Measurements from ENCODE around the gene RTP5. TPM values are rescaled to one million over a fixed set of nuclear protein-coding genes. Genes with fewer than 3 reads are reported as not detected.
"Not testable (repeated sequence)": the region's sequence is repeated elsewhere in the genome, so short reads cannot be mapped to it uniquely, and the experiment has no call there.

RTP5 gene
- total and polyA plus RNA-seq, 9 donors = 0.05 to 0.06 (median 0.05) TPM; not detected in 6

GRCh38 chr2:241833756-241834526, 35.6 kb upstream of the RTP5 start:
- not testable (repeated sequence) for H3K36me3 ChIP-seq (ENCODE audit: control insufficient read depth, insufficient read depth, low read length); H3K4me3 ChIP-seq (ENCODE audit: low read length); H3K9me3 ChIP-seq (replicated peaks; ENCODE audit: control insufficient read depth, low read depth, low read length); DNase-seq; H3K27ac ChIP-seq (ENCODE audit: low read length); H3K4me1 ChIP-seq (ENCODE audit: control insufficient read depth, insufficient read depth, low read length)
- peaks cover 17% of the 10 kb centered on the region for H3K27me3 ChIP-seq (ENCODE audit: control insufficient read depth, insufficient read depth, low read length)
- 72% methylated on average over 9 of the region's 28 CpGs for WGBS (ENCODE audit: insufficient coverage)

- peaks cover 17% of the 10 kb centered on the region for H3K27me3 ChIP-seq (ENCODE audit: control insufficient read depth, insufficient read depth, low read length)
- no peaks in the 10 kb centered on the region for H3K4me1 ChIP-seq (ENCODE audit: control insufficient read depth, insufficient read depth, low read length)
- DNase-seq = no peak
- no peak overlapping the region for H3K4me3 ChIP-seq (ENCODE audit: low read length)
- no peak overlapping the region for H3K27ac ChIP-seq (ENCODE audit: low read length)
- no peaks in the 10 kb centered on the region for H3K9me3 ChIP-seq (replicated peaks; ENCODE audit: control insufficient read depth, low read depth, low read length)
- WGBS (ENCODE audit: insufficient coverage) = 65% methylated on average over 5 of the region's 10 CpGs
- H3K36me3 ChIP-seq (ENCODE audit: control insufficient read depth, insufficient read depth, low read length) = no peaks in the 10 kb centered on the region
Measured at GRCh38 chr2:241834527-241835210, 34.9 kb upstream of the RTP5 start.

GRCh38 chr2:241835611-241836010, 33.9 kb upstream of the RTP5 start:
- H3K4me1 ChIP-seq (ENCODE audit: control insufficient read depth, insufficient read depth, low read length) = no peaks in the 10 kb centered on the region
- DNase-seq = no peak
- no peaks in the 10 kb centered on the region for H3K9me3 ChIP-seq (replicated peaks; ENCODE audit: control insufficient read depth, low read depth, low read length)
- no peak overlapping the region for H3K4me3 ChIP-seq (ENCODE audit: low read length)
- H3K27ac ChIP-seq (ENCODE audit: low read length) = no peak overlapping the region
- 90% methylated on average over 4 of the region's 4 CpGs for WGBS (ENCODE audit: insufficient coverage)
- H3K27me3 ChIP-seq (ENCODE audit: control insufficient read depth, insufficient read depth, low read length) = peaks cover 17% of the 10 kb centered on the region
- no peaks in the 10 kb centered on the region for H3K36me3 ChIP-seq (ENCODE audit: control insufficient read depth, insufficient read depth, low read length)

- Histone ChIP-seq H3K9me3 (replicated peaks; ENCODE audit: control insufficient read depth, low read depth, low read length) (no peaks in the 10 kb centered on the region), H3K27ac (ENCODE audit: low read length) (no peak overlapping the region), H3K27me3 (ENCODE audit: control insufficient read depth, insufficient read depth, low read length) (peaks cover 17% of the 10 kb centered on the region), H3K4me3 (ENCODE audit: low read length) (no peak overlapping the region), H3K4me1 (ENCODE audit: control insufficient read depth, insufficient read depth, low read length) (no peaks in the 10 kb centered on the region), H3K36me3 (ENCODE audit: control insufficient read depth, insufficient read depth, low read length) (no peaks in the 10 kb centered on the region)
- no peak for DNase-seq
- WGBS (ENCODE audit: insufficient coverage) = 73% methylated on average over 1 of the region's 6 CpGs
Measured at GRCh38 chr2:241836292-241836691, 33.2 kb upstream of the RTP5 start.

- Histone ChIP-seq H3K36me3 (ENCODE audit: control insufficient read depth, insufficient read depth, low read length) (no peaks in the 10 kb centered on the region), H3K4me3 (ENCODE audit: low read length) (no peak overlapping the region), H3K27ac (ENCODE audit: low read length) (no peak overlapping the region), H3K27me3 (ENCODE audit: control insufficient read depth, insufficient read depth, low read length) (peaks cover 16% of the 10 kb centered on the region), H3K4me1 (ENCODE audit: control insufficient read depth, insufficient read depth, low read length) (no peaks in the 10 kb centered on the region), H3K9me3 (replicated peaks; ENCODE audit: control insufficient read depth, low read depth, low read length) (no peaks in the 10 kb centered on the region)
- 49% methylated on average over 4 of the region's 13 CpGs for WGBS (ENCODE audit: insufficient coverage)
- no peak for DNase-seq
Measured at GRCh38 chr2:241837197-241837965, 32.1 kb upstream of the RTP5 start.

GRCh38 chr2:241841181-241842066, 28.1 kb upstream of the RTP5 start:
- DNase-seq = no peak
- H3K36me3 ChIP-seq (ENCODE audit: control insufficient read depth, insufficient read depth, low read length) = no peaks in the 10 kb centered on the region
- no peaks in the 10 kb centered on the region for H3K9me3 ChIP-seq (replicated peaks; ENCODE audit: control insufficient read depth, low read depth, low read length)
- peaks cover 14% of the 10 kb centered on the region for H3K27me3 ChIP-seq (ENCODE audit: control insufficient read depth, insufficient read depth, low read length)
- no peak overlapping the region for H3K4me3 ChIP-seq (ENCODE audit: low read length)
- H3K27ac ChIP-seq (ENCODE audit: low read length) = no peak overlapping the region
- H3K4me1 ChIP-seq (ENCODE audit: control insufficient read depth, insufficient read depth, low read length) = peaks cover 24% of the 10 kb centered on the region
- WGBS (ENCODE audit: insufficient coverage) = 57% methylated on average over 11 of the region's 28 CpGs

- no peak for DNase-seq
- 73% methylated on average over 2 of the region's 11 CpGs for WGBS (ENCODE audit: insufficient coverage)
- H3K27ac ChIP-seq (ENCODE audit: low read length) = no peak overlapping the region
- peaks cover 24% of the 10 kb centered on the region for H3K4me1 ChIP-seq (ENCODE audit: control insufficient read depth, insufficient read depth, low read length)
- H3K4me3 ChIP-seq (ENCODE audit: low read length) = no peak overlapping the region
- H3K9me3 ChIP-seq (replicated peaks; ENCODE audit: control insufficient read depth, low read depth, low read length) = no peaks in the 10 kb centered on the region
- H3K36me3 ChIP-seq (ENCODE audit: control insufficient read depth, insufficient read depth, low read length) = no peaks in the 10 kb centered on the region
- H3K27me3 ChIP-seq (ENCODE audit: control insufficient read depth, insufficient read depth, low read length) = peaks cover 13% of the 10 kb centered on the region
Measured at GRCh38 chr2:241842067-241842415, 27.5 kb upstream of the RTP5 start.

- Histone ChIP-seq H3K36me3 (ENCODE audit: control insufficient read depth, insufficient read depth, low read length) (no peaks in the 10 kb centered on the region), H3K4me3 (ENCODE audit: low read length) (no peak overlapping the region), H3K27me3 (ENCODE audit: control insufficient read depth, insufficient read depth, low read length) (peaks cover 8% of the 10 kb centered on the region), H3K27ac (ENCODE audit: low read length) (peak overlapping the region; percentile 58), H3K4me1 (ENCODE audit: control insufficient read depth, insufficient read depth, low read length) (peaks cover 24% of the 10 kb centered on the region), H3K9me3 (replicated peaks; ENCODE audit: control insufficient read depth, low read depth, low read length) (no peaks in the 10 kb centered on the region)
- 53% methylated on average over 24 of the region's 29 CpGs for WGBS (ENCODE audit: insufficient coverage)
- DNase-seq = peak; percentile 60
Measured at GRCh38 chr2:241842620-241843211, 26.8 kb upstream of the RTP5 start.

- Histone ChIP-seq H3K9me3 (replicated peaks; ENCODE audit: control insufficient read depth, low read depth, low read length) (no peaks in the 10 kb centered on the region), H3K36me3 (ENCODE audit: control insufficient read depth, insufficient read depth, low read length) (no peaks in the 10 kb centered on the region), H3K27ac (ENCODE audit: low read length) (peak overlapping the region; percentile 58), H3K27me3 (ENCODE audit: control insufficient read depth, insufficient read depth, low read length) (peaks cover 5% of the 10 kb centered on the region), H3K4me3 (ENCODE audit: low read length) (no peak overlapping the region), H3K4me1 (ENCODE audit: control insufficient read depth, insufficient read depth, low read length) (peaks cover 24% of the 10 kb centered on the region)
- DNase-seq = no peak
- 55% methylated on average over 29 of the region's 52 CpGs for whole genome bisulfite sequencing (ENCODE audit: insufficient coverage)
Measured at GRCh38 chr2:241843321-241844065, 26.0 kb upstream of the RTP5 start.

Measured in muscle of leg (tissue), 11 donors.